Measurements from ENCODE around the gene LAMTOR3.

Gene LAMTOR3, protein sequence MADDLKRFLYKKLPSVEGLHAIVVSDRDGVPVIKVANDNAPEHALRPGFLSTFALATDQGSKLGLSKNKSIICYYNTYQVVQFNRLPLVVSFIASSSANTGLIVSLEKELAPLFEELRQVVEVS

DNA sequence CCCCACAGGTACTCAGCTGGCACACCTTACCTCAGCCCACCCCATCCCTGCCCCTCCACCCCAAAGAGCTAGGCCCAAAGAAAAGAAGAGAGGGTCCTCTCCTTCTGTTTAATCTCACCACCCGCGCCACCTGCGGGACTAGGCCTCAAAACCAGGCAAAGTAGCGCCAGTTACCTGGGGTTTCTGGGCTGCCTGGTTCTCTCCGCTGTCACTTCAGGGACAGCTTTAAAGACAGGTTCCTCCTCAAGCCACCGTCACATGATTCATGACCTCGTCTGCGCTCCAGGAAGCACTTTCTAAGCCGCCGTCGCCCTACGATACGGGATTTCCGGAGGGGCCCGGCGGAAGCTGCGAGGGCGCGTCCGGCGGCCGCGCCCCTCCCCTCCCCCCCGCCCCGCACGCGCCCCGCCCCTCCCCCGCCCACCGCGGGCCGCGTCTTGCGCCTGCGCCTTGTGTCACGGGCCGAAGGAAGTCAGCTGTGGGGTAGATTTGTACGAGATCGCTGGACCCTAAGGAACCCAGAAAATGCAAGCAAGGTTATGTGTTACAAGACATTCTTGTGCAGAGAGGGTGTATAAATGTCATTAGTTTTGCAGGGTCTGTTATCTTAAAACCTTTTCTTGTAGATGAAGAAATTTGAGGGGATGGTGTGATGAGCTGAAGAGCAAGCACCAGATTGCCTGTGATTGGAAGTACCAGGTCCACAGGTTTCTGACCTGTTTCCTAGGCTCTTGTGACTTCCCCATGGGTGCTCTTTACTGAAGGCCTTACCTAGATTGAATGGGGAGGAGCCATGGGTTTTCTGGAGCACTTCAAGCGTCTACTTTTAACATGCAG, at the start of gene LAMTOR3:
LAMTOR3 (minus strand) TSS at position 267 of the 837 bp plus-strand sequence. CDS start 464 bp downstream, outside the sequence.
- DNase-seq (ENCODE audit: low read depth in 2 of 3, low spot score in 2 of 3) = peak; percentile 52 to 79 (median 61)

DNA sequence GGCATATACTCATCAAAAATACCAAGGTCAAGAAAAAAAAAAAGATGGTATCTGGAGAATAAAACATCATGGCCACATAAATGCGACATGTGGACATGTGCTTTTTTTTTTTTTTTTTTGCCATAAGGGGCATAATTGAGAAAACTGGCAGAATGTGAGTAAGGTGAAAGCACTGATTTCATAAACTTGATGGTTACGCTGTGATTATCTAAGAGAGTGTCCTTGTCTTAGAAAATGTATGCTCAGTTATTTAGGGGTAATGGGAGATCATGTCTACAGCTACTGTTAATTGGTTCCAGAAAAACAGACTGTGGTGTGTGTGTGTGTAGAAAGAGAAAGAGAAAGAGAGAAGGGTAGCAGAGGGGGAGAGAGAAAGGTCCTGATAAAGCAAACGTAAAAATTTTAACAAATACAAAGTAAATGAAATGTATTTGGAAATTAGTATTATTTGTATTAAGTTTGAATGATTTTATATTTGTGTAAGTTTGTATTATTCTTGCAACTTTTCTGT, 44.1 kb upstream of the LAMTOR3 start:
- DNase-seq (ENCODE audit: low read depth in 2 of 3, low spot score in 2 of 3) = no peak

DNA sequence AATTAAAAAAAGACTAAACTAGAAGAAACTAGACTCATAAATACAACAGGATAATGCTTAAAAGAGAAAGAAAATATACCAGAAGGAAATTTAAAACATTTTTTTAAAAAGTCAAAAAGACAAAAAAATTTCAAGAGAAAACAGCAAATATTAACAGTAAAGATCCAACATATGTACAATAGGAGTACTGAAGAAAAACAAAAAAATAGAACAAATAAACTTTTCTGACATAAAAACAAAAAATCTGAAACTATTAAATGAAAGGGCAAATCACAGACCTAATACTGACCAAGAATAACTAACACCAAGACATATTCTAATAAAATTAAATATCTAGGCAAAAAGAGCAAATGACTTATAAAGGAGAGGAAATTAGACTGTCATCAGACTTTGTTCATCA, 40.7 kb upstream of the LAMTOR3 start:
- no peak for DNase-seq (ENCODE audit: low read depth in 2 of 3, low spot score in 2 of 3)

DNA sequence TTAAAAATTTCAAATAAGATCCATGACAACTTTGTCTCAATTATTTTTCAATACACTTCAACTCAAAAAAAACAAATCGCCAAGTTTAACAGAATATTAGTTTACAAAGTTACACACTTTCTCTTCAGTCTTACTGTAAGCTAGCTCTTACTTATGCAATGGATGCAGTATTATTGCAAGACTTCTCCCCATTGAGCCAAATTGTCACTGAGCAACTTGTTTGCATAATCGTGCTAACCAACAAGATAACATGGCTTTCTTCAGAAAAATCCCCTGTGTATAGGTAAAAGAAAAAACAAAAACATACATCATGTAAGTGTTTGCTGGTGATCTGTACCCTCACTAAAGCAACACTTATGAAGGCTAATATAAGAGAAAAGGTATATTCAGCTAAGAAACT, 33.3 kb upstream of the LAMTOR3 start:
- no peak for DNase-seq (ENCODE audit: low read depth in 2 of 3, low spot score in 2 of 3)

DNA sequence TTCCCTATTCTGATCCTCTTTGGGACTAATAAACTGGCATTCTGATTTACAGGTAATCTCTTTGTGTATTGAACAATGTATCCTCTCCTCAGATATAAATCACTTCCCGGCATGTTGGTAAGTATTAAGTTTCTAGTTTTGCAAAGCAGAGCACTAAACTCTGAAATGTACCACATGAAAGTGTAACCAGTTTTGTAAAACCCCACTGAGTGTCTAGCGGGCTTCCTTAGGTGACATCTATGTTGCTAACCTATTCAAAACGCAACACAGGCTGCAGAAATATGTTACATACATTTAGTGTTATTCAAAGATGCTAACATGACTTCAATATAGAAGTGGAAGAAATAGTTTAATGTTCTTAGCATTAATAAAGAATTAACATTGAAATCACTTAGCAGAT, 26.9 kb upstream of the LAMTOR3 start:
- DNase-seq (ENCODE audit: low read depth in 2 of 3, low spot score in 2 of 3) = no peak

DNA sequence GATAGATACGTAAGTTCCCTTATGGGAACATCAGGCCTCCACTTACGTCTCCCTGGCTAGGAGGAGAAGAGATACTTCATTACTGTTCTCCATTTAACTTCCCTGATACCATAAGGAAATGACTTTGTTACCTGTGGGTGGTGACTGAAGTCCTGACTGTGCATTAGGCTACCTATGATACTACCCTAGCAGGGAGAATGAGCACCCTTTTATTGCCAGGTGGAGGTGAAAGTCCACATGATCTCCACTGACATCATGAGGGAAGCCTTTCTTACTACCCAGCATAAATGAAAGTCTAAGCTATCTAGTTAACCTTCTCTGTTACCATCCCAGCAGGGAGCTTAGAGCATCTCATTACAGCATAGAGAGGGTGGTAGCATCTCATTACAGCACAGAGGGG, 24.4 kb upstream of the LAMTOR3 start:
- no peak for DNase-seq (ENCODE audit: low read depth in 2 of 3, low spot score in 2 of 3)

DNA sequence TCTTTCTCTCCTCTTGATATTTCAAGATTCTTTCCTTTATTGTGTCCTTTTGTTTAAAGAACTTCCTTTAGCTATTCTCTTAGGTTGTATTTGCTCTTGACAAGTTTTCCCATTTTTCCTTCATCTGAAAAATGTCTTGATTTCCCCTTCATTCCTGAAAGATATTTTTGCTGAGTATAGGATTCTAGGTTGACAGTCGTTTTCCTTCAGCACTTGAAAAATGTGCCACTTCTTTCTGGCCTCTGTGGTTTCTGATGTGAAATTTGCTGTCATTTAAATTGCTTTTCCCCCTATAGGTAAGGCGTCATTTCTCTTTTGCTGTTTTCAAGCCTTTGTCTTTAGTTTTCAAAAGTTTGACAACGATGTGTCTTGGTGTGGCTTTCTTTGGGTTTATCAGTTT, 23.3 kb upstream of the LAMTOR3 start:
- DNase-seq (ENCODE audit: low read depth in 2 of 3, low spot score in 2 of 3) = no peak

DNA sequence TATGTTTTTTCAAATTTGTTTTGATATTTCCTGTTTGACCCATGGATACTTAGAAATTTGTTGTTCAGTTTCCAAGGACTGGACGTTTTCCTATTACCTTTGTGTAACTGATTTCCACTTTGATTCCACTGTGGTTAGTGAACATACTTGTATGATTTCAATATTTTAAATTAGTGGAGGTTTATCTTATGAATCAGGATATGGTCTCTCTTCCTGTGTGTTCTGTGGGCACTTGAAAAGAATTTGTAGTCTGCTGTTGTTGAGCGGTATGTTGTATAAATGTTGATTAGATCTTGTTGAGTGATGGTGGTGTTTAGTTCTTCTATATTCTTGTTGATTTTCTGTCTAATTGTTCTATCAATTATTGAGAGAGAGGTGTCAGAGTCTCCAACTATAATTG, 21.2 kb upstream of the LAMTOR3 start:
- no peak for DNase-seq (ENCODE audit: low read depth in 2 of 3, low spot score in 2 of 3)

DNA sequence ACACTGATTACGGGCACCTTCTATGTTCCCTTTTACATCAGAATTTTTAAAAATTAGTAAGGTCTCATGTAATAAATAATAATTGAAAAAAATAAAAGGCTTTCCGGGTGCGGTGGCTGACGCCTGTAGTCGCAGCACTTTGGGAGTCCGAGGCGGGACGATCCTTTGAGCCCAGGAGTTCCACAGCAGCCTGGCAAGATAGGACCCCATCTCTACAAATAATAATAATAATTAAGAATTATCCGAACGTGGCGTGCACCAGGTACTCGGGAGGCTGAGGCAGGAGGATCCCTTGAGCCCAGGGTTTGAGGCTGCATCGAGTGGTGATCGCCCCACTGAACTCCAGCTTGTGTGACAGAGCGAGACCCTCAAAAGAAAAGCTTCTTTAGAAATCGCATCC, 771 bp upstream of the LAMTOR3 start:
- no peak for DNase-seq (ENCODE audit: low read depth in 2 of 3, low spot score in 2 of 3)

DNA sequence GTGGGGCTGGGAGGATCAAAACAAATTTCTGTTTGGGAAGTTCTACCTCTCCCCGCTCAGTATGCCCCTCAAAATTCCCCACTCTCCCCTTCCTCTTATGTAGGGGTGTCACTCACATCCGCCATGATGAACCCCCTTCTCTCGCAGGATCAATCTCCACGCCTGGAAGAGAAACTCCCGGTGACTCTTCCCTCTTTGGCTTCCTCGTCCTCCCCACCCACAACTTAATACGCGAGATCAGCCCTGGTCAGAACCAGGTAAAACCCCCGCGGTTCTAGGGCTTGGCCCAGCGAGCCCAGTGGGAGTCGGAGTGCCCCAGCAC, 427 bp downstream of the LAMTOR3 start:
- DNase-seq (ENCODE audit: low read depth in 2 of 3, low spot score in 2 of 3) = no peak

DNA sequence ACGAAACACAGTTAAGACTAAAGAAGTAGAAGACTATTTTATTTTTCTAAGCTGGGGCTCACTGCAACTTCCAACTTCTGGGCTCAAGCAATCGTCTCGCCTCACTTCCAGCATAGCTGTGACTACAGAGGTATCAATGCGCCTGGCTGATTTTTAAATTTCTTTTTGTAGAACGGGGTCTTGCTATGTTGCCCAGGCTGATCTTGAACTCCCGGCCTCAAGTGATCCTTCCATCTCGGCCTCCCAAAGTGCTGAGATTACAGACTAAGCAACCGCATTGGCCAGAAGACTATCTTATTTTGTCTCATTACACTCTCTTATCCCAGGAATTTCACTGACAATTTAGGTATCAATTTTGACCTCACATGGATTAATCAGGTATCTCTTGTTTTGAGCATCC, 1.2 kb downstream of the LAMTOR3 start:
- no peak for DNase-seq (ENCODE audit: low read depth in 2 of 3, low spot score in 2 of 3)

DNA sequence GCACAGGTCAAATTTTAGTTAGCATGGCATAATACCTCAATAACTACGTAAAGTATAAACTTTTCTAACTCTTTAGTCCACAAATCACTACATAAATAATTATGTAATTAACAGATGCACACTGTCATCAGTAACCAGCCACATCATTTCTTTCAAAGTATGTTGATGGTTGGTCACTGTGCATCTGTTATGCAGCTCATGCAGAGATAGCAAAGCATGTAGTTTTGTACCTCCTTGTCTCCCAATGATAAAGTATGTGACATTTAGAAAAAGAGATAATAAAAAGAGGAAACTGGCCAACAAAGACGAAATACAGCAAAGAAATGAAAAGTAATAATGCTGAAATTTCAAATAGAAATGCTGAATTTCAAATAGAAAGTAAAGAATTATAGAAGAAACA, 2.9 kb downstream of the LAMTOR3 start:
- no peak for DNase-seq (ENCODE audit: low read depth in 2 of 3, low spot score in 2 of 3)

DNA sequence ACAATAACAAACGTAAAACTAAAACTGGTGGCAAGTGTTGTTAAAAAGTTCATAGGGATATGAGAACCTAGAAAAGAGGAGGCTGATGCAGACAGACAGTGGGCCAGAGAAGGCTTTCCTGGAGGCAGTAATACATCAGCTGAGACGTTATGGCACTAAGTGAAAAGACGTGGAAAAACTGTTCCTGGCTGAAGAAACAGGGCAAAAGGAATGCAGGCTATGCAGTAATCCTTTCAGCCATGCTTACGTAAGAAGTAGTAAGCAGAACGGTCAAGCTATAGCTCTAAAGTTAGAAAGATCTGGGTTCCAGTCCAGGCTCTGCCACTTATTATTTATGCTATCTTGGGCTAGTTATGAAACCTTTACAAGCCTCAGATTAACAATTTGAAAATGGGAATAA, 6.4 kb downstream of the LAMTOR3 start:
- no peak for DNase-seq (ENCODE audit: low read depth in 2 of 3, low spot score in 2 of 3)

DNA sequence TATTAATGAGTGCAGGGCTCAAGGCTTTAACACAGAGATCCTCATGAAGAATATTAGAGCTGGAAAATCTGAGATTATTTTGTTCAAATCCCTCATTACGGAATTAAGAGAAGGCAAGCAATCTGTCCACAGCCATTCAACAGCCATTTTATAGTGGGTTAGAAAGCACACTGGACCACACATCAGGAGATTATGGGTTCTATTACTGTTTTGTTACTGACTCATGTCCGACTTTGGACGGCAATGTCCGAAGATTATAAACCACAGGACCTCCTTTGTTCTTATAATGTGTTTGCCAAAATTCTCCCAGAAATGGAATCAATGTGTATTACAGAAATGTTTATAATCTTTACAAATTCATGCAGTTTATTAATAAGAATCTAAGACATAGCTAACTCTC, 8.1 kb downstream of the LAMTOR3 start:
- no peak for DNase-seq (ENCODE audit: low read depth in 2 of 3, low spot score in 2 of 3)

DNA sequence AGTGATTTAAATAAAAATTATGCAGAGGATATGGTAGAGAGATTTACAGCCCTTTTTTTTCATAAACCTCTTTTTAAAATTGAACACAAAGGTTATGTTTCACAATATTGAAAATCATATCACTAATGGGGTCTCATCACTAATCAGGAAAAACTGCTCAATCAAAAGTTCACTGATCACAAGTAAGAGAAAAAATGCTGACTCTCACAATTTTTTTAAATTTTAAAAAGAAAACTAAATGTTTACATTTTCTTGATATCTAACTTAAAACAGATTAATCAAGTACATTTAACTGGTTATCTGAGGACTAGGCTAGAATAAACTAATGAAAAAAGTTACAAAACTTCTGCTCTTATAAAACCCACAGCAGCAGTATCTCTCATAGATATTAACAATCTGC, 8.5 kb downstream of the LAMTOR3 start:
- DNase-seq (ENCODE audit: low read depth in 2 of 3, low spot score in 2 of 3) = no peak

DNA sequence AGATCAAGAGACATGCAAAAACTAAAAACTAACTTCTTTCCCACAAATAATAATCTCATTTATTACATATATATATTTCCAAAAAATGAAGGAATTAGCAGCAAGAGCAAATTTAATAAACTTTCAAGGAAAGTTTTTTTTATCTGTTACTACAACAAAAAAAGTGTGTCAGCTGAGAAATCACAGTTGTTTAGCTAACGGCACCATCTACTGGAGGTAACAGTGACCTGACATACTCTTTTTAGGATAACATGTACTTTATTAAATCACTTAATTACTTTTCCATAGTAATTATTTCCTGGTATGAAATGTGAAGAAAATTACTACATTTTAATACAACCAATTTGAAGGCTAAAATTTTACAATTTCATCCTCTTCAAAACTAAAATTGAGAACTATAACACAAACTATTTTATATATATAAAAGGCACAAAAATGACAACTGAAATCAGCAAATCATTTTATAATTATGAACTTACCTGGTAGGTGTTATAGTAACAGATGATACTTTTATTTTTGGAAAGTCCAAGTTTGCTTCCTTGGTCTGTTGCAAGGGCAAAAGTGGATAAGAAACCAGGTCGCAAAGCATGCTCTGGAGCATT, 9.1 kb downstream of the LAMTOR3 start:
- DNase-seq (ENCODE audit: low read depth in 2 of 3, low spot score in 2 of 3) = no peak

DNA sequence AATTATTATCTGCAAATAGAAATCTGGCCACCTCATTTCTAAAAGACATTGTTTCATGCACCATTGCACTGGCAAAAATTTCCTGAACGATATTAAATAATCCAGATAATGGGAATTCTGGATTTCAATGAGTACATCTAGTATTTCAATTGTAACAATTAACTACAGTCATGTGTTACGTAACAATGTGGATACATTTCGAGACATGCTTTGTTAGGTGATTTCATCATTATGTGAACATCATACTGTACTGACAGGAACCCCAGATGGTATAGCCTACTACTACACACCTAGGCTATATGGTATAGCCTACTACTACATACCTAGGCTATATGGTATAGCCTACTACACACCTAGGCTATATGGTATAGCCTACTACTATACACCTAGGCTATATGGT, 14.8 kb downstream of the LAMTOR3 start:
- no peak for DNase-seq (ENCODE audit: low read depth in 2 of 3, low spot score in 2 of 3)

DNA sequence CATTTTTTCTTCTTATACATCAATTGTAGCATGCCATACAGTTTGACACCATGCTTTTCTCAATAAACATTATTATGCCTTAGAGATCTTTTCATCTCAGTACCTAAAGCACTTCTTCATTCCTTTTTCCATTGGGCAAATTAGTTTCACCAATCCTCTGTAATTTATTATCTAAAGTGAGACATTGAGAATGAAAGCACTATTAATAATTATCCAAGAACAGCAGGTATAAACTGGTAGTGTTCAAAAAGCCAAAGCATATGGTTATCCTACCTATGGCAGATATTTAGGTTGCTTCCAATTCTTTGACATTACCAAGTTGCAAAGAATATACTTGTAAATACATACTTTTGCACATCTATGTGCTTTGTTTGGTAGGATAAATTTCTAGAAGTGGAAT, 15.6 kb downstream of the LAMTOR3 start:
- DNase-seq (ENCODE audit: low read depth in 2 of 3, low spot score in 2 of 3) = no peak

DNA sequence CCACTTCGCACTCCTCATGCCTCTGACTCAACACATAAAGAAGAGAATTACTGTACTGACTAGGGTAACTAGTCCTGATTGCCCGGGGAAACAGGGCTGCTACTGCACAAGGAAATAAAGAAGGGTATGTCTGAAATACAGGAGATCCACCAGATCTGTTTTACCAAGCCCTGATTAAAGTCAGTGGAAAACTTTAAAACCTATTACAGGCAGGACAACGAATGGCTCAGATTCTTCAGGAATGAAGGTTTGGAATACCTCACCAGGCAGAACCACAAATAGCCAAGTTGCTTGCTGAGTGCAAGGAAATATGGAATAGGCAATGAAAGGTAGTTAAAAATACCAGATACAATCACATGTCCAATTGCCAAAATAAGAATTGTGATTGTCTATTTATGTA, 17.3 kb downstream of the LAMTOR3 start:
- DNase-seq (ENCODE audit: low read depth in 2 of 3, low spot score in 2 of 3) = no peak

DNA sequence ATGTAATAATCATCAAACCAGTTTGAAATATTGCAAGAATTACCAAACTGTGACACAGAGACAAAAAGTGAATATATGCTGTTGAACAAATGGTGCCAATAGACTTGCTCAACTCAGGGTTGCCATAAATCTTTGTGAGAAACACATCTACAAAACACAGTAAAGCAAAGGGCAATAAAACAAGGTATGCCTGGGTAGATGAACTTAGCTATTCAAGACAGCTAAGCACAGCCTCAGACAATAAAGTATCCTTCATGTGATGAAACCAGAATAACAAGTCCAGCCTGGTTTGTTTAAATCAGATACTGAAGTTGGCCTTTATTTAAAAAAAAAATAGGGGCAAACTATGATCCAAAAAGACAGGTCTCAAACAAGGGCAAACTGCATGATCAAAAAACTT, 19.2 kb downstream of the LAMTOR3 start:
- DNase-seq (ENCODE audit: low read depth in 2 of 3, low spot score in 2 of 3) = no peak

DNA sequence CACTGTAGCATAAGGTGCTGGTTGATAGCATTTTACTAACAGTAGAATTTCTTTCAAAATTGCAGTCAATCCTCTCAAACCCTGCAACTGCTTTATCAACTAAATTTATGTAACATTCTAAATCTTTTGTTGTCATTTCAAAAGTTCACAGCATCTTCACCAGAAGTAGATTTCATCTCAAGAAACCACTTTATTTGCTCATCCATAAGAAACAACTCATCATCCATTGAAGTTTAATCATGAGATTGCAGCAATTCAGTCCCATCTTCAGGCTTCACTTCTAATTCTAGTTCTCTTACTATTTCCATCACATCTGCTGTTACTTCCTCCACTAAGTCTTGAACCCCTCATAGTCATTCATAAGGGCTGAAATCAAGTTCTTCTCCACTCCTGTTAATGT, 21.7 kb downstream of the LAMTOR3 start:
- no peak for DNase-seq (ENCODE audit: low read depth in 2 of 3, low spot score in 2 of 3)

DNA sequence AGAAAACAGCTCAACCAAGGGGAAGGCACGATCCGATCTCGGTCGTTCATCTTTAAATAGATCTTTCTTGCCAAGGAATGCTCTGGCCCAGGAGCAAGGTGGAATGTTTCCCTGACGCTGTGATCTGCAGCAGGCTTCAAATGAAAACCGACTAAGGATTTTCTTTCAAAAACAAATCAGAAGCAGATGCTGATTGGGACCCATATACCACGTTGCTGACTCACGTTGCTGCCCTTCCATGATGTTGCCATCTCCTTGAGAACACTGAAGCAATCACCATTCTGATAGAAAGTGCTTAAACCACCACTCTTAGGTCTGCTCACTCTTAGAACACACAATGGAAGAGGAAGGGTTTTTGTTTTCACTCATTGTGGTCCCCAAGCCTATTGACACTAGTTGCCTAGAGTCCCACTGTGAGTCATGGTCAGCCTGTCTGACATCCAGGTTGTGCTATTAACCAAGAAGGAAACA, 26.1 kb downstream of the LAMTOR3 start:
- DNase-seq (ENCODE audit: low read depth in 2 of 3, low spot score in 2 of 3) = no peak

All from activated CD8-positive, alpha-beta memory T cell treated with anti-CD3 and anti-CD28 coated beads for 48 hours (primary cell).